ENCODE data around the gene ATOX1.
A peak's percentile ranks its signal among the peaks of the same experiment; 100 is the strongest.

The ATOX1 gene

GRCh38 chr5:151772029-151772845 lies 13.8 kb upstream of the ATOX1 start (continued):
- TF ChIP-seq SETDB1 (IDR thresholded peaks at IDR 0.05; ENCODE audit: insufficient read length, low read length), result no peak
- no peak for TF ChIP-seq YY1 (tag by site-specific recombination; IDR thresholded peaks at IDR 0.05)
- no peak for TF ChIP-seq ZSCAN4 (tag by site-specific recombination; IDR thresholded peaks at IDR 0.05)
- TF ChIP-seq ZNF600 (tag by site-specific recombination; IDR thresholded peaks at IDR 0.05), result 0 out of 2 replicates have a peak, but pooled peaks have one; percentile 4
- TF ChIP-seq ZNF501 (tag by site-specific recombination; IDR thresholded peaks at IDR 0.05), result peak; percentile 60; the same call in 1 of the 2 replicates
- TF ChIP-seq ZNF423 (tag by site-specific recombination; IDR thresholded peaks at IDR 0.05), result no peak
- TF ChIP-seq ZXDB (tag by site-specific recombination; IDR thresholded peaks at IDR 0.05), result 0 out of 2 replicates have a peak, but pooled peaks have one; percentile 5
- TF ChIP-seq ZNF623 (tag by site-specific recombination; IDR thresholded peaks at IDR 0.05), result no peak
- no peak for TF ChIP-seq ZNF138 (tag by site-specific recombination; IDR thresholded peaks at IDR 0.05; ENCODE audit: borderline replicate concordance)
- no peak for TF ChIP-seq ZNF747 (tag by site-specific recombination; IDR thresholded peaks at IDR 0.05)
- no peak for TF ChIP-seq ZNF596 (tag by site-specific recombination; IDR thresholded peaks at IDR 0.05)
- TF ChIP-seq SP7 (tag by site-specific recombination; IDR thresholded peaks at IDR 0.05), result 0 out of 2 replicates have a peak, but pooled peaks have one; percentile 21
- TF ChIP-seq ZNF26 (tag by site-specific recombination; IDR thresholded peaks at IDR 0.05), result no peak
- no peak for TF ChIP-seq ZNF223 (tag by site-specific recombination; IDR thresholded peaks at IDR 0.05)
- no peak for TF ChIP-seq ZNF133 (tag by site-specific recombination; IDR thresholded peaks at IDR 0.05)

- H3K27ac ChIP-seq (ENCODE audit: extremely low read depth, low read depth, low read length), result peak within 1 kb of the TSS; percentile 99
- ChIA-PET POLR2A (interaction anchor here (0.5 to 4.7 kb wide), 25 partner anchors 8 to 599 kb away, joined by 3 to 58 read pairs (median 5); partner anchors contain the start of genes ATOX1, GM2A, SLC36A1 and SPARC), CTCF (interaction anchor here (0.6 to 2.3 kb wide), 7 partner anchors 11 to 319 kb away, joined by 3 to 8 read pairs (median 4); no protein-coding TSS in a partner anchor)
- H3K9me3 ChIP-seq (ENCODE audit: control insufficient read depth, insufficient read depth, low read depth, low read length), result no peaks in the 10 kb centered on the region
- H3K4me3 ChIP-seq (ENCODE audit: low read depth, low read length), result peak within 1 kb of the TSS; percentile 89
- H3K4me1 ChIP-seq (ENCODE audit: control insufficient read depth, insufficient read depth, low read length), result peaks cover 12% of the 10 kb centered on the region
- peaks cover 0 to 11% of the 10 kb centered on the region in 2 experiments; a peak in 2 of 3 replicates for H3K36me3 ChIP-seq (ENCODE audit: control insufficient read depth in 2 of 2, insufficient read depth in 1 of 2, low read length in 2 of 2)
- TF ChIP-seq ZNF692 (tag by site-specific recombination; IDR thresholded peaks at IDR 0.05), result peak; percentile 93
- TF ChIP-seq ZNF488 (tag by site-specific recombination; IDR thresholded peaks at IDR 0.05), result no peak
- TF ChIP-seq SP7 (tag by site-specific recombination; IDR thresholded peaks at IDR 0.05), result peak; percentile 53; the same call in 1 of the 2 replicates
- peak; percentile 53 for TF ChIP-seq ZNF561 (tag by site-specific recombination; IDR thresholded peaks at IDR 0.05; ENCODE audit: borderline replicate concordance)
- TF ChIP-seq SCRT2 (tag by site-specific recombination; IDR thresholded peaks at IDR 0.05), result peak; percentile 100
- peak; percentile 97 for TF ChIP-seq ZBTB8A (tag by site-specific recombination; IDR thresholded peaks at IDR 0.05)
- no peak for TF ChIP-seq ZNF274 (IDR thresholded peaks at IDR 0.05; ENCODE audit: low read length)
- no peak for TF ChIP-seq ZNF274 (tag by site-specific recombination; IDR thresholded peaks at IDR 0.05; ENCODE audit: borderline replicate concordance)
- TF ChIP-seq PBX3 (CRISPR knock-in tag; IDR thresholded peaks at IDR 0.05), result peak; percentile 97
- peak; percentile 100 for TF ChIP-seq ZXDB (tag by site-specific recombination; IDR thresholded peaks at IDR 0.05)
- TF ChIP-seq OVOL3 (tag by site-specific recombination; IDR thresholded peaks at IDR 0.05), result no peak
- TF ChIP-seq SP2 (tag by site-specific recombination; IDR thresholded peaks at IDR 0.05), result peak; percentile 97
- TF ChIP-seq ZBTB17 (tag by site-specific recombination; IDR thresholded peaks at IDR 0.05), result 0 out of 2 replicates have a peak, but pooled peaks have one; percentile 35
- TF ChIP-seq ZNF335 (tag by site-specific recombination; conservative IDR thresholded peaks at IDR 0.05), result peak; percentile 32; the same call in 1 of the 2 replicates
- TF ChIP-seq ZBTB26 (tag by site-specific recombination; optimal IDR thresholded peaks at IDR 0.05), result peak; percentile 84
These were observed 13.0 kb upstream of the ATOX1 start, which contains the start of gene G3BP1 for GRCh38 chr5:151771259-151772028. G3BP1 (plus strand) TSS chr5:151771954; CDS start chr5:151786621, 14,667 bp downstream.
